ENCODE data around the gene GRXCR1.

GRXCR1 gene

DNA sequence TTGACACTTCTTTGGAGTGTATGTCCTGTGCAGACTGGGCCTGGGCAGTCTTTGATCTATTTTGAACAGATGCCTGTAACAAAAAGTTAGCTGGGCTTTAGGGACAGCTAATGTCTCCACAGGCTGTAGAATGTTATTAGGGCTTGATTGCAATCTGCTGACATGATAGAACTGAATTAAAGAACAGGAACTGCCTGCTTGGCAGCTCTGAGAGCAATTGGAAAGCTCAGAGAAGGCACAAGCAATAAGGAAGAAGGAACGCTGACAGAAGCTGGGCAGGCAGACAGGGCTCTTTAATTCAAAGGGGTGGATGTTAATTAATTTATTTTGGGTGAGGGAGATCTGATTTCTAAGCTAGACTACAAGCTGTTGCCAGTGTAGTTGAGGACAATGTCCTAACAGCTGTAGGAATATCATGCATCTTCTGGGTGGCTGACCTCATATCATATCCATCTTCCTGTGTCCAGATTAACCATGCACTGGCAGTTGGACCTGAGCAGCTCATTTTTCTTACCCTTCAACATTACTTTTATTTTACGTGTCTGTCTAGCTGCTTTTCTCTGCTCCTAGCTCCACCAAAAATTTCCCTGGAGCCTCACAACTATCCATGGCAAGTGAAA is 20.7 kb upstream of the GRXCR1 start:
- DNase-seq (ENCODE audit: low read depth), result no peak
- no peak overlapping the region for H3K4me3 ChIP-seq (ENCODE audit: low read length)
- TF ChIP-seq, protein P1, sequence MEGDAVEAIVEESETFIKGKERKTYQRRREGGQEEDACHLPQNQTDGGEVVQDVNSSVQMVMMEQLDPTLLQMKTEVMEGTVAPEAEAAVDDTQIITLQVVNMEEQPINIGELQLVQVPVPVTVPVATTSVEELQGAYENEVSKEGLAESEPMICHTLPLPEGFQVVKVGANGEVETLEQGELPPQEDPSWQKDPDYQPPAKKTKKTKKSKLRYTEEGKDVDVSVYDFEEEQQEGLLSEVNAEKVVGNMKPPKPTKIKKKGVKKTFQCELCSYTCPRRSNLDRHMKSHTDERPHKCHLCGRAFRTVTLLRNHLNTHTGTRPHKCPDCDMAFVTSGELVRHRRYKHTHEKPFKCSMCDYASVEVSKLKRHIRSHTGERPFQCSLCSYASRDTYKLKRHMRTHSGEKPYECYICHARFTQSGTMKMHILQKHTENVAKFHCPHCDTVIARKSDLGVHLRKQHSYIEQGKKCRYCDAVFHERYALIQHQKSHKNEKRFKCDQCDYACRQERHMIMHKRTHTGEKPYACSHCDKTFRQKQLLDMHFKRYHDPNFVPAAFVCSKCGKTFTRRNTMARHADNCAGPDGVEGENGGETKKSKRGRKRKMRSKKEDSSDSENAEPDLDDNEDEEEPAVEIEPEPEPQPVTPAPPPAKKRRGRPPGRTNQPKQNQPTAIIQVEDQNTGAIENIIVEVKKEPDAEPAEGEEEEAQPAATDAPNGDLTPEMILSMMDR (conservative IDR thresholded peaks at IDR 0.05; ENCODE audit: low read length), result no peak

DNA sequence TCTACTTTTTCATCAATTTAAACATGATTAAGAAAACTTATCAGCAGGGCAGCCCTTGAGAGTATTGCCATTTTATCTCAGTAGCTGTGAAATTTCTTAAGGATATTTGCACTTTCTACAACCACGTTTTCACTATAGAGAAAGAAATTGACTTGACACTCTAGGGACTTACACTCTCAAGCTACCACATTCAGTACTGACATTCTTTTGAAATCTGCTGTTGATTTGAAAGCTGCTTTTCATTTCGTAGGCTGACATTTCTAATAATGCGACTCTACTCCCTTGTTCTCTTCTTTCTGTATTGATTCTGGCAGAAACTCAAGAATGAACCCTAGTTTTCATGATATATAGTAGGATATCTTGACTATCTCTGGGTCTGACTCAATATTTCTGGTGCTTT is 13.7 kb upstream of the GRXCR1 start:
- TF ChIP-seq, protein P1 (conservative IDR thresholded peaks at IDR 0.05; ENCODE audit: low read length), result no peak
- H3K4me3 ChIP-seq (ENCODE audit: low read length), result no peak overlapping the region
- no peak for DNase-seq (ENCODE audit: low read depth)

DNA sequence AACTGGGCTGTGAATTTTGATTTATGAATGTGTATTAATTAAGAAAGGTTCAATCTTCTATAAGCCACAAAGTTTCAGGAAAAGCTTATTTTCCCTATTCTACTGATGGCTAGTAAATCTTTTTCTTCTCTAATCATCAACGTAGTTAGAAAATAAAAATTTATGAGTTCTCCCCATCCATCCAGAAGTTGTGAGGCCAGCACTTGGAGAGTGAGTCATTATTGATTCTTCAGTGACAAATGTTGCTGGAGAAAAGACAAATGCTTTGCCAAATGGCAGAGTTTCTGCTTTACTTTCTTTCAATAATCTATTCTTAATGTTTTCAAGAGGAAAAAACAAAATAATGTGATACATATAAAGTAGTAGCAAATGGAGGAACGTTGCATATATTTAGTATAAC is 11.3 kb upstream of the GRXCR1 start:
- TF ChIP-seq, protein P1 (conservative IDR thresholded peaks at IDR 0.05; ENCODE audit: low read length), result no peak
- DNase-seq (ENCODE audit: low read depth), result no peak
- H3K4me3 ChIP-seq (ENCODE audit: low read length), result no peak overlapping the region

DNA sequence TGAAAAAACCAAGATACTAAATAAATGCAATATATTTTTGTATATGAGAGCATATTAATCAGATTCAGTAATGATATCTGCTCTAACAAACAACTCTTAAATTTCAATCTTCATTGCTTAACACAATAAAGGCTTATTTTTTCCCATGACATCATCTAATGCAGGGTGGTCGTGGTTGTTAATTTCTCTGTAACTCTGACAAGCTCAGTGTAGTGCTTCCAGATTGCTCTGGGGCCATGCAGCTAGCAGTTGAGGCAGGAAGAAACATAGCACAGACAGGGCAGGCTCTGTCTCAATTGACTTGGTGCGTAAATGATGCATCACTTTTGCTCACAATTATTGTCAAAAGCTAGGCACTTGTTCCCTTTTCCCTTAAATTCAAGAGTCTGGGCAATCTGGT is 869 bp upstream of the GRXCR1 start:
- TF ChIP-seq, protein P1 (conservative IDR thresholded peaks at IDR 0.05; ENCODE audit: low read length), result no peak
- H3K4me3 ChIP-seq (ENCODE audit: low read length), result no peak overlapping the region
- no peak for DNase-seq (ENCODE audit: low read depth)

DNA sequence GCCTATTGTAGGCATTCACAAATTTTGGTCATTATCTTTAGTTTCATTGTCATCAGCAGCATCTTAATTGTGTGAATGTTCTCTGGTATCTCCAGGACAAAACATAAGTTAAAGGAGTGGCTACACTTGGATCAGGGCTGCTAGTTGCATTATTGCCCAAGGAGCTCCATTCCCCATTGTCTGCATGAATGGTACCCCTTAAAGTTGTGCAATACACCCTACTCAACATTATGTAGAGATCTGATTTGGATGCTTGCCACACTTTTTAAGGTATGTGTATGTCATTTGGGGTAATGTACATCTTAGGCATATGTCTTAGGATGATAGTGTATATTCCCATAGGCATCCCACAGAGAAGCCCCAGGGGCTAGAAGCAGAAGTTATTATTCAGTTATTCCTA is 2.9 kb downstream of the GRXCR1 start:
- TF ChIP-seq, protein P1 (conservative IDR thresholded peaks at IDR 0.05; ENCODE audit: low read length), result no peak
- no peak overlapping the region for H3K4me3 ChIP-seq (ENCODE audit: low read length)
- no peak for DNase-seq (ENCODE audit: low read depth)

DNA sequence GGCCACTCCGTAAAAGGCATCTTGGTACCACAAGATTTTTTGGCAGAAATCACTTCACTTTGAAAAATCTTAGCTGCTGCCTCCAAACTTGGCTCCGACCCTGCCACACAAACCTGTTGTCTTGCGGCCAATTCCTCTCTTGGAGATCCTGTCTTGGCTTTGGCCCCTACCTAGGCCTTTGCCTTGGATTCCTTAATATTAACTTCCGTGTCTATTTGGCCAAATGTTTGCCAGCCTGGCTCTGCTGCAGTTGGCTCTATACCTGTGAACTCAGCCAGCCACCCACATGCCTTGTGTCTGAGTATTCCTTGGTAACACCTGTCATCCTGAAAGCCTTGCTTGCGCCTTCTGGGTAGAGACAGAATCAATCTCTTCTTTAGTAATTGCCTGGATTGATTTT is 12.5 kb downstream of the GRXCR1 start:
- DNase-seq (ENCODE audit: low read depth), result no peak
- TF ChIP-seq, protein P1 (conservative IDR thresholded peaks at IDR 0.05; ENCODE audit: low read length), result no peak
- H3K4me3 ChIP-seq (ENCODE audit: low read length), result no peak overlapping the region

DNA sequence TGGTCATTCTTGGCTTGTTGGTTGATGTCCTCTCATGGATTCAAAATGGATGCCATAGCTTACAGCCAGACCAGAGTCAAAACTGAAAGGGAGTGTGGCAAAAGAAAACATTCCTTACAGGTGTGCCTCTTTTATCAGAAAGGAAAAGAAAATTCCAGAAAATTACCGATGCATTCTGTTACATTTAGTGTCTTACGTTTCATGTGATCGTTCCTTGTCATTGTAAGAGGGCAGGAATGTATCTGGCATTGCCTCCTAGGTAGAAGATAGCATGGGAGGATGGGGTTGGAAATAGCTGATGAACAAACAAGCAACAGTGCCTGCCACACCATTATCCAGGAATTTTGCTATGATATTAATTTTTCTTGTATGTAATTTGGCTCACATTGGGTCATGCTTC is 13.1 kb downstream of the GRXCR1 start:
- TF ChIP-seq, protein P1 (conservative IDR thresholded peaks at IDR 0.05; ENCODE audit: low read length), result no peak
- no peak for DNase-seq (ENCODE audit: low read depth)
- H3K4me3 ChIP-seq (ENCODE audit: low read length), result no peak overlapping the region
